Endodermal cell (in vitro differentiated cells): ENCODE data around the gene EFCAB6. TPM values are rescaled to one million over a fixed set of nuclear protein-coding genes. Genes with fewer than 3 reads are reported as not detected.

Source experiments
- DNase-seq: peaks from one replicate; pipeline ENCODE4 v3.0.0-alpha.2; 2017
- H3K27ac ChIP-seq: 2 replicates; pipeline ENCODE4 v1.5.1; 2013; ENCODE audit warnings: mild to moderate bottlenecking, low read depth, low read length, moderate library complexity
- H3K27me3 ChIP-seq: 2 replicates; pipeline ENCODE4 v1.6.1; 2013; ENCODE audit warnings: mild to moderate bottlenecking, low read length, moderate library complexity; ENCODE audit not compliant: insufficient read depth, control insufficient read depth, poor library complexity, severe bottlenecking
- H3K36me3 ChIP-seq: 2 replicates; pipeline ENCODE4 v1.7.0; 2013; ENCODE audit warnings: mild to moderate bottlenecking, low read length, moderate library complexity; ENCODE audit not compliant: control insufficient read depth, insufficient read depth
- H3K4me1 ChIP-seq: one replicate; pipeline ENCODE4 v1.7.0; 2013; ENCODE audit warnings: low read length; ENCODE audit not compliant: control insufficient read depth, insufficient read depth
- H3K4me3 ChIP-seq: 2 replicates; pipeline ENCODE4 v1.5.1; 2013; ENCODE audit warnings: mild to moderate bottlenecking, low read length, moderate library complexity
- H3K9ac ChIP-seq: 2 replicates; pipeline ENCODE4 v1.6.1; 2013; ENCODE audit warnings: mild to moderate bottlenecking, low read length, moderate library complexity; ENCODE audit not compliant: poor library complexity, severe bottlenecking; ENCODE audit errors: extremely low read depth
- H3K9me3 ChIP-seq: 2 replicates; pipeline ENCODE4 v1.6.1; 2013; ENCODE audit warnings: mild to moderate bottlenecking, low read length, moderate library complexity; ENCODE audit not compliant: control insufficient read depth
- H3K27ac Mint-ChIP-seq: 2 replicates; pipeline ENCODE4 v1.8.0; 2020; ENCODE audit warnings: mixed read lengths
- H3K27me3 Mint-ChIP-seq: 2 replicates; pipeline ENCODE4 v1.8.0; 2021; ENCODE audit warnings: mild to moderate bottlenecking, mixed read lengths; ENCODE audit not compliant: insufficient read depth
- H3K36me3 Mint-ChIP-seq: 2 replicates; pipeline ENCODE4 v1.8.0; 2020; ENCODE audit warnings: low read depth, mixed read lengths
- H3K4me1 Mint-ChIP-seq: 2 replicates; pipeline ENCODE4 v1.8.0; 2020; ENCODE audit warnings: mixed read lengths
- H3K4me3 Mint-ChIP-seq: 2 replicates; pipeline ENCODE4 v1.8.0; 2020; ENCODE audit warnings: mild to moderate bottlenecking, moderate library complexity, mixed read lengths
- H3K9me3 Mint-ChIP-seq: 2 replicates; pipeline ENCODE4 v1.8.0; 2020; ENCODE audit warnings: mild to moderate bottlenecking, mixed read lengths
- WGBS, 2 experiments: methylation state at CpG; one replicate each; pipeline versions ENCODE4 v1.1.5 to v1.1.7; 2013; ENCODE audit warnings: missing lambda C conversion rate in 2 of 2, mixed read lengths in 1 of 2; ENCODE audit not compliant: insufficient coverage in 1 of 2, insufficient read length in 1 of 2; 5-methylcytosine and 5-hydroxymethylcytosine counted together
- total RNA-seq, 2 donors: library from RNA; stranded (reverse); fragmentation: NEBNext Ultra II Directional in 1 of 2; extraction: Animal tissue kit (Norgen Biotek cat#: 25700) in 1 of 2; gene quantifications; 2 replicates in 1 of 2; 3 replicates in 1 of 2; pipeline ENCODE4 v1.2.1, GENCODE V29; 2021
- TF ChIP-seq, protein P1 (sequence below): fragments of 200-600 bp; sonication (generic); conservative IDR thresholded peaks from 2 replicates; pipeline ENCODE4 v1.5.0; 2021; ENCODE audit warnings: antibody characterized with exemption, mild to moderate bottlenecking

EFCAB6 gene
- total RNA-seq, 2 donors from 2014 or later: 1.8 to 2.0 TPM

DNA sequence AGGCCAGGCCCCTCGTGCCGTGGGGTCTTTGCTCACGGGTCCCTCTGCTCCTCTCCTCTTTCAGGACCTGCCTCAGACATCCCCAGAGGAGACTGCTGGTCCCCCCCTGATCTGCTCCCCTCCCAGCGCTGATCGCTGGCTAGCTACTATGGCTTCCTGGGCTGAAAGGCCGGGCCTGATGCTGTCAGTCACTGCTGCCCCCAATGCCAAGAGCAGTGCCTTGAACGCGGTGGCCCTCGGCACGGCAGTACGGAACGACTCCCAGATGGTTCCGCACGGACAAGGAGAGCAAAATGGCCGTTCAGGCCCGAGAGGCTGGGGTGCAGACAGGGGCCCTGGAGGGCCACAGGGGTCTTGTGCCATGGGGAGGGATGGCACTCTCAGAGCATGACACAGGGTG is 28.7 kb upstream of the EFCAB6 start:
- WGBS, 2 experiments: 92 to 95% methylated on average over 4 to 16 of the region's 16 CpGs
- Histone ChIP-seq H3K4me1 (no peaks in the 10 kb centered on the region), H3K4me3 (no peak overlapping the region), H3K9ac (no peak overlapping the region), H3K27ac (no peak overlapping the region), H3K36me3 (peaks cover 5% of the 10 kb centered on the region), H3K27me3 (no peaks in the 10 kb centered on the region), H3K9me3 (no peaks in the 10 kb centered on the region)
- Mint-ChIP-seq H3K36me3 (peaks cover 14% of the 10 kb centered on the region), H3K4me1 (peaks cover under 1% of the 10 kb centered on the region), H3K9me3 (no peaks in the 10 kb centered on the region), H3K4me3 (no peak overlapping the region), H3K27ac (no peak overlapping the region), H3K27me3 (no peaks in the 10 kb centered on the region)
- TF ChIP-seq, protein P1, sequence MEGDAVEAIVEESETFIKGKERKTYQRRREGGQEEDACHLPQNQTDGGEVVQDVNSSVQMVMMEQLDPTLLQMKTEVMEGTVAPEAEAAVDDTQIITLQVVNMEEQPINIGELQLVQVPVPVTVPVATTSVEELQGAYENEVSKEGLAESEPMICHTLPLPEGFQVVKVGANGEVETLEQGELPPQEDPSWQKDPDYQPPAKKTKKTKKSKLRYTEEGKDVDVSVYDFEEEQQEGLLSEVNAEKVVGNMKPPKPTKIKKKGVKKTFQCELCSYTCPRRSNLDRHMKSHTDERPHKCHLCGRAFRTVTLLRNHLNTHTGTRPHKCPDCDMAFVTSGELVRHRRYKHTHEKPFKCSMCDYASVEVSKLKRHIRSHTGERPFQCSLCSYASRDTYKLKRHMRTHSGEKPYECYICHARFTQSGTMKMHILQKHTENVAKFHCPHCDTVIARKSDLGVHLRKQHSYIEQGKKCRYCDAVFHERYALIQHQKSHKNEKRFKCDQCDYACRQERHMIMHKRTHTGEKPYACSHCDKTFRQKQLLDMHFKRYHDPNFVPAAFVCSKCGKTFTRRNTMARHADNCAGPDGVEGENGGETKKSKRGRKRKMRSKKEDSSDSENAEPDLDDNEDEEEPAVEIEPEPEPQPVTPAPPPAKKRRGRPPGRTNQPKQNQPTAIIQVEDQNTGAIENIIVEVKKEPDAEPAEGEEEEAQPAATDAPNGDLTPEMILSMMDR: no peak
- no peak for DNase-seq

DNA sequence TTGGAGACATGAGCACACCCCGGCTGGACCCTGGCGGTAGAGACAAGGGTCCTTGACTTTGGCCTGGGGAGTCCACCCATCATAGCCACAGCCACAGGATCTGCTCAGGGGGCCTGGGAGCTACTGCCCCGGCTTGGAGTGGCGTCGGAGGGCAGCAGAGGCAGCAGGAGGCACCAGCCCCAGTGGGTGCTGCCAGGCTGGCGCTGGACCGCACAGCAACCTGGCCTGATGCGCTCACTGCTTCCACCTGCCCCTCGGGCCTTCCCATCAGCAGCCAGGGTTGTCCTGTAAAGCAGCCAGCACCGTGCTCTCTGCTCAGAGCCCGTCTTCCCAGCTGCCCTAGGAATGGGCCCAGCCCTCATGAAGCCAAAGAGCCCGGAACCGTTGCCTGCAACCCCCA is 28.3 kb upstream of the EFCAB6 start:
- no peaks in the 10 kb centered on the region for H3K4me1 ChIP-seq
- H3K9ac ChIP-seq: no peak overlapping the region
- H3K27ac Mint-ChIP-seq: no peak overlapping the region
- TF ChIP-seq, protein P1: no peak
- no peaks in the 10 kb centered on the region for H3K27me3 Mint-ChIP-seq
- H3K36me3 ChIP-seq: peaks cover 5% of the 10 kb centered on the region
- 83 to 91% methylated on average over 2 to 13 of the region's 13 CpGs for WGBS, 2 experiments
- H3K27me3 ChIP-seq: no peaks in the 10 kb centered on the region
- no peak for DNase-seq
- no peaks in the 10 kb centered on the region for H3K9me3 Mint-ChIP-seq
- H3K36me3 Mint-ChIP-seq: peaks cover 18% of the 10 kb centered on the region
- no peak overlapping the region for H3K27ac ChIP-seq
- H3K4me3 Mint-ChIP-seq: no peak overlapping the region
- H3K4me3 ChIP-seq: no peak overlapping the region
- H3K4me1 Mint-ChIP-seq: no peaks in the 10 kb centered on the region
- H3K9me3 ChIP-seq: no peaks in the 10 kb centered on the region

DNA sequence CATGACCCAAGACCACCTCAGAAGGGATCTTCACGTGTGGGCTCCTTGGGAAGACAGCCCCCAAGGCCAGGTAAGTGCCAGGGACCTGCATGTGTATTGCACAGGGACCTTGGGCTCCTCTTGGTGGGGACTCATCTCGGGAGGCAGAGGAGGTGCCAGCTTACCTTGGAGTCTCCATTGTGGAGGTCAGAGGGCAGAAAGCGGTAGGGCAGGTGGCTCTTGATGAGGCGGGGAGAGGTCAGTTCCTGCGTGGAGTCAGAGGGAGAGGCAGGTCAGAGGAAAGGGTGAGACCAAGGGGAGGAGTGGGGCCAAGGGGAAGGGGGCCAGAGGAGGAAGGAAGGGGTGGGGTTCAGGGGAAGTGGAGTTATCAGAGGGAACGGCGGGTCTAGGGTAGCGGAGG is 27.7 kb upstream of the EFCAB6 start:
- DNase-seq: no peak
- Histone ChIP-seq H3K36me3 (peaks cover 5% of the 10 kb centered on the region), H3K4me3 (no peak overlapping the region), H3K9ac (no peak overlapping the region), H3K4me1 (no peaks in the 10 kb centered on the region), H3K9me3 (no peaks in the 10 kb centered on the region), H3K27ac (no peak overlapping the region), H3K27me3 (no peaks in the 10 kb centered on the region)
- TF ChIP-seq, protein P1: no peak
- 86 to 89% methylated on average over 3 to 8 of the region's 8 CpGs for WGBS, 2 experiments
- peaks cover 22% of the 10 kb centered on the region for H3K36me3 Mint-ChIP-seq
- H3K27ac Mint-ChIP-seq: peak overlapping the region; percentile 30
- no peaks in the 10 kb centered on the region for H3K4me1 Mint-ChIP-seq
- H3K27me3 Mint-ChIP-seq: no peaks in the 10 kb centered on the region
- no peak overlapping the region for H3K4me3 Mint-ChIP-seq
- no peaks in the 10 kb centered on the region for H3K9me3 Mint-ChIP-seq
